AG04449 (cell line): ENCODE results near the gene CBX3.
"Not testable (repeated sequence)": the region's sequence is repeated elsewhere in the genome, so short reads cannot be mapped to it uniquely, and the experiment has no call there.

ENCODE experiments used
- CTCF ChIA-PET: fragments of 350-600 bp; formaldehyde crosslinking; extraction: SDS; loops from one replicate; lab custom pipeline; 2021; ENCODE audit warnings: antibody characterized with exemption; lab: Yijun Ruan, JAX
- POLR2A ChIA-PET: fragments of 400-600, 350-600 bp; formaldehyde crosslinking; extraction: SDS; loops from one replicate; lab custom pipeline; 2020; ENCODE audit warnings: antibody characterized with exemption, inconsistent platforms; lab: Yijun Ruan, JAX
- DNase-seq: peaks from one replicate; pipeline ENCODE4 v3.0.0-alpha.2; 2010; ENCODE audit warnings: low read depth, low spot score
- H3K4me3 ChIP-seq: 2 replicates; pipeline ENCODE4 v1.5.1; 2011; ENCODE audit warnings: low read depth, mild to moderate bottlenecking, control low read depth, low read length
- TF ChIP-seq, protein P1 (sequence below): IDR thresholded peaks from one replicate; pipeline ENCODE4 v1.5.1; 2011; ENCODE audit warnings: mild to moderate bottlenecking, moderate library complexity, low read length, control low read depth, inconsistent platforms; ENCODE audit not compliant: insufficient read depth; ENCODE audit errors: missing control alignments

Gene CBX3

DNA sequence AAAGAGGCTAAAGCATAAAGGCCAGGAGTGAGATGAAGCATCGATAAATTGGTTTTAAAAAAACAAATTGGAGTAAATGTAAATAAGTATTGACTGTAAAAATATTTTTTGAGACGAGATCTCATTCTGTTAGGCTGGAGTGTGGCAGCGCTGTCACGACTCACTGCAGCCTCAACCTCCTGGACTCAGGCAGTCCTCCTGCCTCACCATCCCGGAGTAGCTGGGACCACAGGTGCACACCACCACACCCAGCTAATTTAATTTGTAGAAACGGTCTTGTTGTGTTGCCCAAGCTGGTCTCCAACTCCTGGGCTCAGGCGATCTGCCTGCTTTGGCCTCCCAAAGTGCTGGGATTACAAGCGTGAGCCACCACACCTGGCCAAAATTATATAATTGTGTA, 18.8 kb upstream of the CBX3 start:
- ChIA-PET CTCF (interaction anchor here (1.0 to 4.0 kb wide), 3 partner anchors 9 to 92 kb away, joined by 3 to 18 read pairs (median 9); no protein-coding TSS in a partner anchor), POLR2A (interaction anchor here (0.6 to 1.7 kb wide), 2 partner anchors 17 to 92 kb away, joined by 3 to 4 read pairs; partner anchors contain the start of gene HNRNPA2B1)
- DNase-seq, result no peak
- no peak overlapping the region for H3K4me3 ChIP-seq
- TF ChIP-seq, protein P1, sequence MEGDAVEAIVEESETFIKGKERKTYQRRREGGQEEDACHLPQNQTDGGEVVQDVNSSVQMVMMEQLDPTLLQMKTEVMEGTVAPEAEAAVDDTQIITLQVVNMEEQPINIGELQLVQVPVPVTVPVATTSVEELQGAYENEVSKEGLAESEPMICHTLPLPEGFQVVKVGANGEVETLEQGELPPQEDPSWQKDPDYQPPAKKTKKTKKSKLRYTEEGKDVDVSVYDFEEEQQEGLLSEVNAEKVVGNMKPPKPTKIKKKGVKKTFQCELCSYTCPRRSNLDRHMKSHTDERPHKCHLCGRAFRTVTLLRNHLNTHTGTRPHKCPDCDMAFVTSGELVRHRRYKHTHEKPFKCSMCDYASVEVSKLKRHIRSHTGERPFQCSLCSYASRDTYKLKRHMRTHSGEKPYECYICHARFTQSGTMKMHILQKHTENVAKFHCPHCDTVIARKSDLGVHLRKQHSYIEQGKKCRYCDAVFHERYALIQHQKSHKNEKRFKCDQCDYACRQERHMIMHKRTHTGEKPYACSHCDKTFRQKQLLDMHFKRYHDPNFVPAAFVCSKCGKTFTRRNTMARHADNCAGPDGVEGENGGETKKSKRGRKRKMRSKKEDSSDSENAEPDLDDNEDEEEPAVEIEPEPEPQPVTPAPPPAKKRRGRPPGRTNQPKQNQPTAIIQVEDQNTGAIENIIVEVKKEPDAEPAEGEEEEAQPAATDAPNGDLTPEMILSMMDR, result no peak

DNA sequence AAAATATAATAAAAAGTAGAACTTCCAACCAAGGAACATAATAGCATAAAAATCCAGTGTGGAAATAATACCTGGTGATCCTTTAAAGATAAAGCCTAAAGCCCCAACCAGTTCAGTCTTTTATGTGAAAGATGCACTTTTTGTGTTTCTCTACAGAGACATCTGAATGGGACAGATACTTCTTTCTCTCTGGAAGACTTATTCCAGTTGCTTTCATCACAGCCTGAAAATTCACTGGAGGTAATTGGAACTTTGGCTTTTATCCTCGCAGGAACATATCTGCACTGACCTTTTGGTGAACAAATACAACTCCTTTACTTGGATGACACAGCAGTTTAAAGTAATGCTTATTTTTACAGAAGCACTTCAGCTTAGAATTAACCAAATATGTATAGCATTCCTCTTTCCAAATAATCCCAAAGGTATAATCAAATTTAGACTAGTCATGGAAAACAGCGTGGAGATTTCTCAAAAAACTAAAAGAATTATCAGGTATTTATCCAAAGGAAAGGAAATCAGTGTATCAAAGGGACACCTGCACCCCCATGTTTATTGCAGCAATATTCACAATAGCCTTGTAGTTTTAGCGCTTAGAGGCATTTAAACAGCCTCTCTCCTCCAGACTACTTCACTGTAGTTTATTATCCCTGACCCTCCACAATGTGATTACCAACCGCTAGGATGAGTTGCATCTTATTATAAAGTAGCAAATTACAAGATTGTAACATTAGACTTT, 17.8 kb upstream of the CBX3 start:
- DNase-seq, result no peak
- ChIA-PET CTCF (interaction anchor here (1.0 to 4.0 kb wide), 3 partner anchors 8 to 93 kb away, joined by 3 to 18 read pairs (median 9); no protein-coding TSS in a partner anchor), POLR2A (interaction anchor here (1.7 kb wide), 1 partner anchor 16 kb away, joined by 4 read pairs; the partner anchor contains the start of gene HNRNPA2B1)
- H3K4me3 ChIP-seq, result no peak overlapping the region
- TF ChIP-seq, protein P1, result no peak

DNA sequence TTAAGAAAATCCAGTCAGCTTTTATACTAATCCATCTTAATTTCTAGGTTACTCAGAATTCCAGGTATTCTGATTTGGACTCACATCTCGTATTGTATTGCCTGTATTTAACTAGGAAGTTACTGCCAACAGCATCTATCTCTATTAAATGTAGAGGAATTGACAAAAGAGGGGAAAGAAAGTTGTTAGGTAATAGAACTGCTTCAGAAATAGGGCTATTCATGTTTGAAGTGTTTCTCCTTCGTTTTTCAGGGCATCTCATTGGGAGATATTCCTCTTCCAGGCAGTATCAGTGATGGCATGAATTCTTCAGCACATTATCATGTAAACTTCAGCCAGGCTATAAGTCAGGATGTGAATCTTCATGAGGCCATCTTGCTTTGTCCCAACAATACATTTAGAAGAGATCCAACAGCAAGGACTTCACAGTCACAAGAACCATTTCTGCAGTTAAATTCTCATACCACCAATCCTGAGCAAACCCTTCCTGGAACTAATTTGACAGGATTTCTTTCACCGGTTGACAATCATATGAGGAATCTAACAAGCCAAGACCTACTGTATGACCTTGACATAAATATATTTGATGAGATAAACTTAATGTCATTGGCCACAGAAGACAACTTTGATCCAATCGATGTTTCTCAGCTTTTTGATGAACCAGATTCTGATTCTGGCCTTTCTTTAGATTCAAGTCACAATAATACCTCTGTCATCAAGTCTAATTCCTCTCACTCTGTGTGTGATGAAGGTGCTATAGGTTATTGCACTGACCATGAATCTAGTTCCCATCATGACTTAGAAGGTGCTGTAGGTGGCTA, 17.1 kb upstream of the CBX3 start:
- not testable (repeated sequence) for H3K4me3 ChIP-seq, DNase-seq
- POLR2A ChIA-PET, result interaction anchor here (1.0 kb wide), 1 partner anchor 15 kb away, joined by 3 read pairs; no protein-coding TSS in a partner anchor
- CTCF ChIA-PET, result interaction anchor here (4.0 kb wide), 1 partner anchor 13 kb away, joined by 18 read pairs; no protein-coding TSS in a partner anchor

- H3K4me3 ChIP-seq, result no peak overlapping the region
- ChIA-PET POLR2A (interaction anchor here (1.0 kb wide), 1 partner anchor 15 kb away, joined by 3 read pairs; no protein-coding TSS in a partner anchor), CTCF (interaction anchor here (4.0 kb wide), 1 partner anchor 12 kb away, joined by 18 read pairs; no protein-coding TSS in a partner anchor)
- TF ChIP-seq, protein P1, result no peak
- no peak for DNase-seq
Measured at GRCh38 chr7:26185131-26185843, 16.3 kb upstream of the CBX3 start.

DNA sequence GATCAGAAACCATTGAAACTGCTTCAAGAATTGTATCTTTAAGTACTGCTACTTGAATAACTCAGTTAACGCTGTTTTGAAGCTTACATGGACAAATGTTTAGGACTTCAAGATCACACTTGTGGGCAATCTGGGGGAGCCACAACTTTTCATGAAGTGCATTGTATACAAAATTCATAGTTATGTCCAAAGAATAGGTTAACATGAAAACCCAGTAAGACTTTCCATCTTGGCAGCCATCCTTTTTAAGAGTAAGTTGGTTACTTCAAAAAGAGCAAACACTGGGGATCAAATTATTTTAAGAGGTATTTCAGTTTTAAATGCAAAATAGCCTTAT, 15.7 kb upstream of the CBX3 start:
- ChIA-PET POLR2A (no interaction called here), CTCF (interaction anchor here (4.0 kb wide), 1 partner anchor 12 kb away, joined by 18 read pairs; no protein-coding TSS in a partner anchor)
- H3K4me3 ChIP-seq, result no peak overlapping the region
- DNase-seq, result no peak
- TF ChIP-seq, protein P1, result no peak
